Limb (tissue), 2 donors: ENCODE measurements around the gene SLC25A13.
"Not testable (repeated sequence)": the region's sequence is repeated elsewhere in the genome, so short reads cannot be mapped to it uniquely, and the experiment has no call there.

Experiments
- DNase-seq, 2 donors: peaks; one replicate each; pipeline ENCODE4 v3.0.0-alpha.2; 2016; ENCODE audit errors: extremely low spot score in 2 of 2

The SLC25A13 gene

DNA sequence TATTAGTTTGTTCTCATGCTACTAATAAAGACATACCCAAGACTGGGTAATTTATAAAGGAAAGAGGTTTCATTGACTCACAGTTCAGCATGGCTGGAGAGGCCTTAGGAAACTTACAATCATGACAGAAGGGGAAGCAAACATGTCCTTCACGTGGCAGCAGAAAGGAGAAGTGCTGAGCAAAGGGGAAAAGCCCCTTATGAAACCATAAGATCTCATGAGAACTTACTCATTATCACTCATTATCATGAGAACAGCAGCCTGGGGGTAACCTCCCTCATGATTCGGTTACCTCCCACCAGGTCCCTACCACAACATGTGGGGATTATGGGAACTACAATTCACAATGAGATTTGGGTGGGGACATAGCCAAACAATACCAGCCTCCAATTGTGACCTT lies 4.9 kb upstream of the SLC25A13 start:
- not testable (repeated sequence) for DNase-seq

DNA sequence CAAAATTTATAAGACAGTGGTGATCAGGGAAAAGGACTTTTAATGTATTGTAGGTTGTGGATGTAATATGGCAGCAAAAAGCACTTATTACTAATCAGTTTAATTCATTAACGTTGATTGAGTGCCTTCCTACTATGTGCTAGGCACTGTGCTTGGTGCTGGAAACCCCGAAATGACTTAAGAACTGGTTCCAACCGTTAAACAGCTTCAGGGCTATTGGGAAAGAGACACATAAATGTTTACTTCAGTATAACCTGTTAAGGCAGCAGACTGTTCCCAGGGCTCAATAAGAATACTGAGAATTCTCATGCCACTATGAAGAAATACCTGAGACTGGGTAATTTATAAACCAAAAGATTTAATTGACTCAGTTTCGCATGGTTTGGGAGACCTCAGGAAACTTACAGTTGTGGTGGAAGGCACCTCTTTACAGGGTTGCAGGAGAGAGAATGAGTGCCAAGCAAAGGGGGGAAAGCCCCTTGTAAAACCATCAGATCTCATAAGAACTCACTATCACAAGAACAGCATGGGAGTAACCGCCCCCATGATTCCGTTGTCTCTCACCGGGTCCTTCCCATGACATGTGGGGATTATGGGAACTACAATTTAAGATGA lies 1.1 kb upstream of the SLC25A13 start:
- no peak for DNase-seq

GRCh38 chr7:96322373-96322695 lies 436 bp upstream of the SLC25A13 start:
- DNase-seq = no peak

- peak in 1 of 2 donors; percentile 87 for DNase-seq
These were observed 754 bp downstream of the SLC25A13 start for GRCh38 chr7:96321031-96321657.

DNA sequence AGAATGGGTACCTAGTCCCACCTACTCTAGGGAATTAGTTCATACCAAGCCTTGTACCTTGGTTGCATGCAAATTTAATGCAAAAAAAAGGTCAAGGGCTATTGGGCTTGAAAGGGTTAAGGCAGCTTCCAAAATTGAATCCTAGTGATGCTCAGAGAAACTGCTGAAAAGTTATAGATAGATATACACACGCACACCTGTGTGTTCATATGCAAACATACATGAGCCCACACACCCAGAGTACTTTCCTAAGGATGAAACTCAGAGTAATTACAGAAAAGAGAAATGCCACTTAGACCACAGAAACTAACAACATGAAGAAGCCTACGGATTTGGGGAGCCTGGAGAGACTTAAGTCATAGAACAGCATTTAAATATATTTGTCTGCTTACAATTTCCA lies 1.5 kb downstream of the SLC25A13 start:
- DNase-seq = no peak

DNA sequence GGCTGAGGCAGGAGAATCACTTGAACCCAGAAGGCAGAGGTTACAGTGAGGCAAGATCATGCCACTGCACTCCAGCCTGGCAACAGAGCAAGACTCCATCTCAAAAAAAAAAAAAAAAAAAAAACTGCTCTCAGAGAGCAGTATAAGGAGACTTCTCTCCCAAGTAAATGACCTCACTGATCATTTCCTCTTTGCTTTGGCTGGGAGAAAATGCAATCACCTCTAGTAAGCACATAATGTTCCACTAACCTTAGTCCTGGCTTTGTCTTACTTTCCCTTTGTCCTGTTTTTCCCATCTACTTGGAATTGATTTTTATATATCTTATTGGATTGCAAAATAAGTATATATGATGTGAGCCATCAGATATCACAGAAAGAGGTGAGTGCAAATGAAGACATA lies 2.5 kb downstream of the SLC25A13 start:
- no peak for DNase-seq

DNA sequence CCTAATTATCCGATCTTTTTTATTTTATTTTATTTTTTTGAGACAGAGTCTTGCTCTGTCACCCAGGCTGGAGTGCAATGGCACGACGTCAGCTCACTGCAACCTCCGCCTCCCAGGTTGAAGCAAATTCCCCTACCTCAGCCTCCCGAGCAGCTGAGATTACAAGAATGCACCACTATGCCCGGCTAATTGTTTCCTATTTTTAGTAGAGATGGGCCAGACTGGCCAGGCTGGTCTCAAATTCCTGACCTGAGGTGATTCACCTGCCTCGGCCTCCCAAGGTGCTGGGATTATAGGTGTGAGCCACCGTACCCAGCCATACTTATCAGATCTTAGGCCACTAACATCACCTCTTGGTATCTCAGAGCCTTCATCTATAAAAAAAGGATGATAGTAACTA lies 4.9 kb downstream of the SLC25A13 start:
- no peak for DNase-seq

- DNase-seq = no peak
These were observed 6.8 kb downstream of the SLC25A13 start for GRCh38 chr7:96315125-96315512.

- DNase-seq = no peak
These were observed 7.3 kb downstream of the SLC25A13 start for GRCh38 chr7:96314402-96315124.

GRCh38 chr7:96313940-96314339 lies 8.0 kb downstream of the SLC25A13 start:
- no peak for DNase-seq

DNA sequence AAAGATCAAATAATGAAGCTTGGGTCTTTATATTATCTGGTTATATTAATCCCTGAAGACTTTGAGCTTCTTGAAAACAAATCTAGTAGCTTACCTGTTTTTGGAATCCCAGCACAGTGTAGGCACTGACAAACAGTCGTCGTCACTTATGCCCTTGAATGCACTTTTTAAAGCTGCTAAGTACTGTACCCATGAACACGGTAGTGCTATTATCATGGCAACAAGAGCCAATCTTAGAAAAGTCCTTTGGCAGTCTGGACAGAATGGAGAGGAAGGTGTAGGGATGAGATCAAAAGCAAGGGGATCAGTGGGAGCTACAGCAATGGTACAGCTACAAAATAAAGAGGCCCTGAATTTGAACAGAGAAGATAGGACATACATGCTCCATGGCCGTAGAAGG lies 9.4 kb downstream of the SLC25A13 start:
- no peak for DNase-seq

GRCh38 chr7:96311967-96312366 lies 9.9 kb downstream of the SLC25A13 start:
- no peak for DNase-seq

DNA sequence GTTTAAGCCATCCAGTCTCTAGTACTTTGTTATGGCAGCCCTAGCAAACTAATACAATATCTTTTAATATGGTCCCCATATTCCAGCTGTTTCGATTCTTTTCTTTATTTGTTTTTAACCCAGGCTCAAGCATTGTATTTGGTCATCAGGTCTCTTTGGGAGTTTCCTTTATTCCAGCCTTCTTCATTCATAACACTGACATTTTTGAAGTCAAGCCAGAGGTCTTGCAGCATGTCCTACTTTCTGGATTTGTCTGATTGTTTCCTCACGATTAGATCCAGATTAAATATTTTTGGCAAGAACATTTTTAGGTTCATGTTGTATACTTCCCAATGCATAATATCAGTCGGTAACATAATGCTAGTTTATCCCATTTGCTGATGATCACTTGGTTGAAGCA lies 11.8 kb downstream of the SLC25A13 start:
- DNase-seq = no peak

DNA sequence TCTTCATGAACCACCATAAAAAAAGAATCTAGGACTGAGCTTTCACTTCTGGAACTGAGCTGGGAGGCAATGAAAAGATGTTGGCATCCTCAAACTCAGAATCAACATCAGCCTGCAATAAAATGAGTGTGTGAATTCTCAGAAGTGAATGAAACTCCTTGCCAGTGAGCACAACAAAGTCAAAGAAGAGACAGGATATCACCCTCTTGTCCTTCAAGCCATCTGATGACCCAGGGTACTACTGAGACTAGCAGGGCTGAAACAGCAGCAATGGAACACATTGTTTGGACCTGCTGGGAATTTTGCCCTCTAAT lies 13.0 kb downstream of the SLC25A13 start:
- no peak for DNase-seq

DNA sequence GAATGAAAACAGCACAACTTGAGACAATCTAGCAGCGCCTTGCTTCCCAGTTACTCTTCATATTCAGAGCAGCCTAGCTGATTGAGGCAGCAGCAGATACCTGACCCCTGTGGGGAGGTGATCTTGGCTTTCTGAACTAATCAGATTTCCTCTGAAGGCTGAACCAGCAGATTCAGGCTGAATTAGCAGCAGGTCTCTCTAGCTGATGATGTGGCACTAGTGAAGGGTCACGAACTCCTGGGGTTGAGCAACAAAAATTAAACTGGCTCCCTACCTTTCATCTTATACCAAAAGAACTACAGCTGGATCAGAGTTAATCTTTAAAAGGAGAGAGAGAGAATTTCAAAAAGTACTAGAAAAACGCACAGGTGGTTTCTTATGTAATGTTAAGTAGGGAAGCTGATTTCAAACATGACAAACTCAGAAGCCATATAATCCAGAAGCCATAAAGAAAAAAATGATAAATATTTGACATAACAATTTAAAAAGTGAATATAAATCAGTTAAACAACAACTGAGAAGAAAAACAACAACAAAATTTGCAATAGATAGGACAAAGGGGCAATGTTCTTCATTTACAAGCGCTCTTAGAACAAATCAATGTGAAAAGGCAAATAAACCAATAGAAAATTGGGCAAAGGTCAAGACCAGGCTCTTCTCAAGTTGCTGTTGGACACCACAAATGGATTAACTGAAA lies 13.5 kb downstream of the SLC25A13 start:
- DNase-seq = no peak

DNA sequence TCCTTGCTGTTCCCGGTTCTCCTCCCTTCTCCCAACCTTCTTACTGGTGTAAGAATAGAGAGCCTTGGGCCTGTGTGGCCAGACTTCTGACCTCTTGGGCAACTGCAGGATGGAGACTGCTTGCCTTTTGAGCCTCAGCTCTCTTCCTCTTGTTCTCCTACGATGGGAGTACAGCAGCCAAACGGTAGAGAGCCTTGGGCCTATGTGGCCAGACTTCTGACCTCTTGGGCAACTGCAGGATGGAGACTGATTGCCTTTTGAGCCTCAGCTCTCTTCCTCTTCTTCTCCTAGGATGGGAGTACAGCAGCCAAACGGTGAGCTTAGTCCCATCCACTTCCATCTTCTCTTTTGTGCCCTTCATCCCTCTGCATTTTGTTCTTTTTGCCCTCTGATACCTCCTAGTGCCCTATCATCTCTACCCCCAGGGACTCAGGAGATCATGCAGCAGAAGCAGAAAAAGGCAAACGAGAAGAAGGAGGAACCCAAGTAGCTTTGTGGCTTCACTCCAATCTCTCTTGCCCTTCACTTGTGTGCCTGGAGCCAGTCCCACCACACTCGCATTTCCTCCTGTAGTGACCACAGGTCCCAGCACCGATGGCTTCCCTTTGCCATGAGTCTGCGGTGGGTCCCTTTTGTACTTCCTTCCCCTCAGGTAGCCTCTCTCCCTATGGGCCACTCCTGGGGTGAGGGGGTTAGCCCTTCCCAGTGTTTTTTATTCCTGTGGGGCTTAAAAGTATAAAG lies 15.3 kb downstream of the SLC25A13 start:
- DNase-seq = no peak

GRCh38 chr7:96305915-96306314 lies 16.0 kb downstream of the SLC25A13 start:
- no peak for DNase-seq

DNA sequence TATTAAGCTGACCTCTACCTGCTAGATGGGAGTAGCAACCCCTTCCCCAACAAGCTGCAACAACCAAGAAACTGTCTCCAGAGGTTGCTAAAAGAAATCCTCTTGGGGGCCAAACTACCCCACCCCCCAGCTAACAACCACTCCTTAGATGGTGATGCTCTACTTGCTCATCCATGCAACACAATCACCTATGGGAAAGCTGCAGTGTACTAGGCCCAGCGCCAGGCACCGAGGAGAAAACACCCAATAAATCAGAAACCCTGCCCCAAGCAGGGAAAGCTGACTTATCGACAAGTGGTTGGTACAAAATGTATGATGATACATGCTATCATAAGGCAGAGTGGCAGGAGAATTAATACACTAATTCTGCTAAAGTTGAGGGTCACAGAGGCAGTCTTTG lies 17.3 kb downstream of the SLC25A13 start:
- DNase-seq = no peak

GRCh38 chr7:96303686-96304443 lies 18.0 kb downstream of the SLC25A13 start:
- no peak for DNase-seq

DNA sequence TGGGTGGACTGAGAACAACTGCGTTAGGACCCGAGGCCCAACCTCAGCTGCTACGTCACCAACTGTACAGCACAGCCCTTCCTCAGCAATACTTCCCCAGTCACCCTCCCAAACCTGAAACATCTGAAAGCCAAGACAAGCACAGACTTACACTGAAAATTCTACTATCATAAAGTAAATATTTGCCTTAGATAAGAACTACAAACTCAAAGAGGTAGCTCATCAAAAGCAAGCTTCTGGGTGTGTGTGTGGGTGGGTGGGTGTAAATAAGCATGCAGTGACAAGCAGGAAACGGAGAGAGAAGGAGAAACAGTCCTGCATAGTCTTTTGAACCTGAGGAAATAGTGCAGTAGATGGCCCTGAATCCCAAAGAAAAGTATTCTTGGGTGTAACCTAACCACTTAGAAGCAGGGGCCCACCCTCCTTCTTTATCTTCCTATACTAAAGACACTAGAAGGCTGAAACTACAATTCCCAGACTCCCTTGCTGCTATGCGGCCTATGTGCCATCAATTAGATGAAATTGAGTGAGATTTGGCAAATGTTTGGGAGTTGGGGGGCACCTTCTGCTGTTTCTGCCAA lies 18.7 kb downstream of the SLC25A13 start:
- DNase-seq = no peak

GRCh38 chr7:96300986-96301385 lies 20.9 kb downstream of the SLC25A13 start:
- no peak for DNase-seq
